Stimulated activated CD4-positive, alpha-beta T cell treated with anti-CD3 and anti-CD28 coated beads, Interleukin-2, amount 100 ng/mL, for 48 hours (primary cell): Measurements from ENCODE around the gene TAF6L.
A peak's percentile ranks its signal among the peaks of the same experiment; 100 is the strongest.
"Not testable (repeated sequence)": the region's sequence is repeated elsewhere in the genome, so short reads cannot be mapped to it uniquely, and the experiment has no call there.

Experiments used
- DNase-seq, 2 donors: peaks; one replicate each; pipeline ENCODE4 v3.0.0-alpha.2; 2020

TAF6L gene

DNA sequence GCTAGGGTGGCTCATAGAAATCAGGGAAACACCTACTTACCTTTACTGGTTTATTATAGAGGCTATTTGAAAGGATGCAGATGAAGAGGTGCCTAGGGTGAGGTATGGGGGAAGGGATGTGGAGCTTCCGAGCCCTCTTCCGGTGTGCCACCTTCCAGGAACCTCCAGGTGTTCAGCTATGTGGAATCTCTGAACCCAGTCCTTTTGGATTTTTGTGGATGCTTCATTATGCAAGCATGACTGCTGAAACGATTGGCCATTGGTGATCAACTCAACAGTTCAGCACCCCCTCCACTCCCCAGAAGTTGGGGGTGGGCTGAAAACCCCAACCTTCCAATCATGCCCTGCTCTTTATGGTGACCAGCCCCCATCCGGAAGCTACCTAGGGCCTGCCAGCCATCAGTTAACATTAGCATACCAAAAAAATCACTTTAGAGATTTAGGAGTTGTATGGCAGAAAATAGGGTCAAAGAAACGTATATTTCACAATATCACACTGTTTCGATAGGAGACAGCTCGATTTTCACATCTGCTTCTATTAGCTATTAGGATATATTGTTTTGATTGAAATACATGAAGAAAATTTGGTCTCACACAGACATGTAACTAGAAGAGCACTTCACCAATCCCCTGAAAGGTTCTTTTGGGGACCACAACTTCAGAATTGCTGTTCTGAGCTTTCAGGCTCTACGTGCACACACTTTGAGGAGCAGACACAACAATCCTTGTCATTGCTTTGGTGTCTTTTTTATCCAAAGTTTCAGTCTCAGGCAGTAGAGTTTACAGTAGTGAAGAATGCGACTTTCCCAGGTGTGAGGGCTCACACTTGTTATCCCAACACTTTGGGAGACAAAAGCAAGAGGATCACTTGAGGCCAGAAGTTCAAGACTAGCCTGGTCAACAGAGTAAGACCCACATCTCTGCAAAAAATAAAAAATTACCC lies 13.1 kb upstream of the TAF6L start:
- no peak for DNase-seq

GRCh38 chr11:62760867-62761227 lies 10.3 kb upstream of the TAF6L start:
- not testable (repeated sequence) for DNase-seq

- DNase-seq, result no peak
Observed at GRCh38 chr11:62770778-62771143, 435 bp upstream of the TAF6L start.

DNA sequence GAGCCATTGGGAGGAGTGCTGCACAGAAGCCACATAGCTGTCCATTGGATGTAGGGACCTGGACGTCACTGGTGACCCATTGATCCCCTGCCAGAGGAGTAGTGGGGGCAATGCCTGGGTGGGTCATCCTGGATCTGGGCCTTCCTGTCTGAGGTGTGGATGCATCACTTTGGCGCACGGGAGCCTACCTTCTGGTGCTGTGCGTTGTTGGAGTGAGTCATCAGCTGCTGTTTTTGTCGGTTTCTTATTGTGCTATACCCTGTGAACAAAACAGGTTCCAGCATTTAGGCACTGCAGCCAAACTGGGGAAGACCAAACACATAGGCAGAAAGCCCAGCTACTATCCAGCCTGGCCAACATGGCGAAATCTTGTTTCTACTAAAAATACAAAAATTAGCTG lies 3.2 kb downstream of the TAF6L start:
- no peak for DNase-seq

DNA sequence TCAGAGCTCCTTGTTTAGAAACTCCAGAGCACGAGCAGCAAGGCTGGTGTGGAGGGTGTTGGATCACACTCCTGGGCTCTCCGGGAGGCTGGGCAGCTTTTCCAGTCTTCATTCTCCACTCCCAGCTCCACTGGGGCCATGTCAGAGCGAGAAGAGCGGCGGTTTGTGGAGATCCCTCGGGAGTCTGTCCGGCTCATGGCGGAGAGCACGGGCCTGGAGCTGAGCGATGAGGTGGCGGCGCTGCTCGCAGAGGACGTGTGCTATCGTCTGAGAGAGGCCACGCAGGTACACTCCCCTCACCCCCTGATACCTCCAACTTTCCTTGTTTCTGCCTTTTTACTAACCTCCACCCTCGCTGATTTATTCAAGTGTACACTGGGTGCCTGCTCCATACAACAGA lies 4.5 kb downstream of the TAF6L start:
- DNase-seq, result no peak

DNA sequence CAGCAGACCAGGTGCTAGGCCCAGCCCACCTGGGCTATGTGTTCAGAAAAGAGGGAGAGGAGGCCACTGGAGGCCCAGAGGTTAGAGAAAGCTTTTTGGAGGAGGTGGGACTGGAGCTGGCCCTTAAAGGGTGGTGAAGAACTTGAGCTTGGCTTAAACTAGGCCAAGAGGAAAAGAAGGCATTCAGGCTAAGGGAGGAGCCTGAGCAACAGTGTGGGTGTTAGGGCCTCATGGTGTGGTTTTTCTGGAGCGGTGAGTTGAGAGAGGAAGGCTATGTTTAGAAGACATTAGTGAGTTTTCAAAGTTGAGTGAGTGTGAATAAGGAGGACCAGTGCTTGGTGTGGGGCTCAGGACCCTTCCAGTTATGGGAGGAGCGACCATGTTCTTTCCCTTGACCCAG lies 6.2 kb downstream of the TAF6L start:
- DNase-seq, result no peak

- DNase-seq, result no peak
Observed at GRCh38 chr11:62778441-62778840, 7.2 kb downstream of the TAF6L start.

DNA sequence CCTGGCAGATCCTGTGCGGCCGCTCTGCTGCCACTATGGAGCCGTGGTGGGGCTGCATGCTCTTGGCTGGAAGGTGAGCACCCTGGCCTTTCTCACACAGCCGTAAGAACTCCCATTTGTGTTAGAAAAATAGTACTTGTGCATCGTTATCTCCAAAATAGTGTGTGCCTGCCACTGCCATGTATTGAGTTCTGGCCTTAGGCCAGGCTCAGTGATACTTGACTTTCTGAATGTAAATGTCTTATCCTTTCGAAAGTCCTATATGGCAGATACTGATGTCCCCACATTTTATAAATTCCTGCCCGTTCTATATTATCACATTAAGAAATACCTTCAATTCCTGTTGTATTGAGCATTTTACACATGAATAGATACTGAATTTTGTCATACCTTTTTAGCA lies 11.6 kb downstream of the TAF6L start:
- no peak for DNase-seq

- DNase-seq, result peak; percentile 79 to 82
Observed at GRCh38 chr11:62786318-62787004, 15.3 kb downstream of the TAF6L start.

DNA sequence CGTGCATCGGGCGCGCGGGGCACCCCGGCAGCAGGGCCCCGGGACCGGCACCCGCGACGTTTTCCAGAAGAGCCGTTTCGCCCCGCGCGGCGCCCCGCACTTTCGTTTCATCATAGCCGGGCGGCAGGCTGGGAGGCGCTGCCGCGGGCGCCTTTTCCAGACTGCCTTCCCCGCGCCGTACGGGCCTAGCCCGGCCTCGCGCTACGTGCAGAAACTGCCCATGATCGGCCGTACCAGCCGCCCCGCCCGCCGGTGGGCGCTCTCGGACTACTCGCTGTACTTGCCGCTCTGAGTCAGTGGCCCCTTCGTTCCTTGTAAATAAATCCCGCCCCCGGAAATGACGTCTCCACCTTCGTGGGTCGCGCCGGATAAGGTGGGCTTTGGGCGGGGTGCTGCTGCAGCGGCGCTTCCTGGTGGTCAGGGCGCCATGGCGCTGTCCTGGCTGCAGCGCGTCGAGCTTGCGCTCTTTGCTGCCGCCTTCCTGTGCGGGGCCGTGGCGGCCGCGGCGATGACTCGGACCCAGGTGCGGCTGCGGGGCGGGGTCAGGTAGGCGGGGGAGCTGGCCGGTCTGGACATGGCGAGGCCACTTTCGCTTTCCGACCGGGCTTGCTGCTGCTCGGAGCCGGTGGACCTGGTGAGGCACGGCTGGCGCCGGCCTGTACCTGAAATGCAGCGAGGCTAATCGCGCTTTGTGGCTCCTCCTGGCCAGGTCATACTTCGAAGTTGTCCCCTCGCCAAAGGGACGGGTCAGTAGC lies 16.0 kb downstream of the TAF6L start, which contains the start of gene TMEM179B:
TSS of gene TMEM179B (plus strand) at position 398 of the 755 bp plus-strand sequence. CDS start at position 428, 30 bp downstream.
- DNase-seq, result peak; percentile 95 to 99

- DNase-seq, result no peak
Observed at GRCh38 chr11:62788991-62789390, 17.8 kb downstream of the TAF6L start.

DNA sequence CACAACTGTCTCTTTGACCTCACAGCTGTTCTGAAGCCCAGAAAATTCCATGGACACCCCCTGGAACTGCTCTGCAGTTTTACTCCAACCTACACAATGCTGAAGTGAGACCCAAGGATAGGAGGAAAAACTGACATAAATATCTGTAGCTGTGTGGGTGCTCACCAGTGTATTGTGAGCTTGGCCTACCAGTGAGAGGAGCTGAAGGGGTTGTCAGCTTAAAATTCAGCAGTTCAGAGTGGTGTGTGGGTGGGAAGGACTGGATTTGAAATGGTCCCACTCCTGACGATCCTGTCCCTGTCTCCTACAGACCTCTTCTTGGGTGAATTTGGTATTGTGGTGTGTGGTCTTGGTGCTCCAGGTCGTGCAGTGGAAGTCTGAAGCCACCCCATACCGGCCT lies 18.4 kb downstream of the TAF6L start:
- no peak for DNase-seq

DNA sequence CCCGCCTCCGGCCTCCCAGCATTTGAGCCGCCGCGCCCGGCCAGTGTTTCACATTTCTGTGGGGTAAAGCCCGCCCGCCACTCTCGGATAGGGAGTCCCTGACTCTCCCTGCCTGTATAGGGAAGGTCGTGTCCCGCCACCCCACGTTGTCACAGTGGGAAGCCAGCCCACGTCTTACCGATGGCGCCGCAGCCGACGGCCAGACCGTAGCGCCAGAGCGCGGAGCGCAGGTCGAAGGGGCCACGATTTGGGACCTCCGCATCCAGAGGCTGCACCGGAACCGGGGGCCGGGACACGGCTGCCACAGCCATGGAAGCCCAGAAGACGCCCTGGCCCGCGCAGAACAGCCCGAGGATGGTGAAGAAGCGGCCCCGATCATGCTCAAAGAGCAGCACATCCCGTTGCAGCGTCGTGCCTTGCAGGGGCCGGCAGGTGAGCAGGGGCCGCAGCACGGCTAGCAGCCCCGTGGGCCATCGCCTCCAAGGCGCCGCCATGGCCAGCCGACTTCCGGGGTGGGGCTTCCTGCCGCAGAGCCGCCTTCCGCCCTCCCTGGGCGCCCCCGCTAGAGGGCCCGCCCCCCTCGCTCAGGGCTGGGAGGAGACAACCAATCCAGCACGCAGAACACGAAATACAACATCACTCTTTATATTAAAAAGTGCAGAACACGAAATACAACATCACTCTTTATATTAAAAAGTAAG lies 20.5 kb downstream of the TAF6L start, which contains the start of gene TMEM223:
TSS of gene TMEM223 (minus strand) at position 506 of the 701 bp plus-strand sequence. CDS start at position 494, 12 bp downstream.
- DNase-seq, result peak; percentile 84 to 87

DNA sequence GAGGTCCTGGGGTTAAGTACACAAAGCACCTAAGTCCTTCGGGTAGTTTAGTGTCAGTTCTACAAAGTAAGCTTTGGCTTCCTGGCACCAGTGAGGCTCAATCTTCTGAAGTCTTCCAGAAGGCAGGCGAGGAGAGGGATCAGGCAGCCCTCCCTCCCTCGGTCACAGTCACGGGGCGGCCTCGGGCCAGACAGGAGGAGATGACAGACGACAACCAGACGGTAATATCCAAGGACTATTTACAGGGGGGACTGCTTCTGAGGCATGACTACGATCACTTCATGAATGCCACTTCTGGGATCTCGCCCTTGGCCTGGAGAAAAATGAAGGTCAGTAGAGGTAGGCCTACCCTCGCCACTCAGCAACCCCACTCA lies 21.0 kb downstream of the TAF6L start:
- no peak for DNase-seq

GRCh38 chr11:62794201-62794775 lies 23.1 kb downstream of the TAF6L start:
- no peak for DNase-seq

- no peak for DNase-seq
Observed at GRCh38 chr11:62796281-62796680, 25.1 kb downstream of the TAF6L start.

- no peak for DNase-seq
Observed at GRCh38 chr11:62799486-62799885, 28.3 kb downstream of the TAF6L start.

GRCh38 chr11:62801071-62801470 lies 29.9 kb downstream of the TAF6L start:
- DNase-seq, result no peak

- DNase-seq, result no peak
Observed at GRCh38 chr11:62804310-62805075, 33.3 kb downstream of the TAF6L start.

- DNase-seq, result peak; percentile 97 to 99
Observed at GRCh38 chr11:62805076-62805892, 34.1 kb downstream of the TAF6L start, which contains the start of gene NXF1. NXF1 (minus strand) TSS chr11:62805440; CDS start chr11:62805356, 84 bp downstream.
